HepG2 (cell line): ENCODE results near the gene OPRL1. TPM values are rescaled to one million over a fixed set of nuclear protein-coding genes. Genes with fewer than 3 reads are reported as not detected.

Experiments used
- IRX3 ChIP-seq: sonication (generic); formaldehyde crosslinking; IDR thresholded peaks from 2 replicates; pipeline ENCODE4 v1.8.1; 2023; ENCODE audit warnings: mild to moderate bottlenecking, low read depth, missing genetic modification reagents, borderline replicate concordance
- JUND ChIP-seq: sonication (generic); formaldehyde crosslinking; IDR thresholded peaks from 2 replicates; pipeline ENCODE4 v1.8.0; 2022; ENCODE audit warnings: mild to moderate bottlenecking, missing genetic modification reagents
- MYNN ChIP-seq: sonication (generic); formaldehyde crosslinking; IDR thresholded peaks from 2 replicates; pipeline ENCODE4 v1.4.0; 2020; ENCODE audit warnings: mild to moderate bottlenecking, low read depth, missing genetic modification reagents
- MZF1 ChIP-seq: sonication (generic); formaldehyde crosslinking; IDR thresholded peaks from 2 replicates; pipeline ENCODE4 v1.8.1; 2023; ENCODE audit warnings: mild to moderate bottlenecking, missing genetic modification reagents, borderline replicate concordance
- NONO ChIP-seq, 2 experiments: fragments of 450-650 bp in 1 of 2; sonication (generic) in 1 of 2; formaldehyde crosslinking in 1 of 2; IDR thresholded peaks in 1 of 2; conservative IDR thresholded peaks in 1 of 2; 2 replicates each; pipeline versions ENCODE4 v1.6.1 to v1.8.0; 2017 to 2022; ENCODE audit warnings: mild to moderate bottlenecking in 1 of 2, missing genetic modification reagents in 1 of 2, moderate library complexity in 1 of 2
- PCBP2 ChIP-seq: fragments of 200-400 bp; formaldehyde crosslinking; optimal IDR thresholded peaks from 2 replicates; pipeline ENCODE3; 2018; ENCODE audit warnings: low read length, low read depth; ENCODE audit not compliant: poor library complexity, severe bottlenecking
- POLR2G ChIP-seq: fragments of 200-400 bp; formaldehyde crosslinking; IDR thresholded peaks from 2 replicates; pipeline ENCODE4 v1.6.1; 2018; ENCODE audit warnings: mild to moderate bottlenecking, low read depth, low read length, moderate library complexity
- PPARG ChIP-seq: conservative IDR thresholded peaks from 2 replicates; pipeline ENCODE4 v1.6.1; 2016; ENCODE audit warnings: missing biosample characterization, missing genetic modification reagents
- RBAK ChIP-seq: sonication (generic); formaldehyde crosslinking; IDR thresholded peaks from 2 replicates; pipeline ENCODE4 v1.5.1; 2020; ENCODE audit warnings: mild to moderate bottlenecking, missing genetic modification reagents
- RBFOX2 ChIP-seq: fragments of 200-400 bp; formaldehyde crosslinking; IDR thresholded peaks from 2 replicates; pipeline ENCODE4 v1.6.1; 2017; ENCODE audit warnings: low read depth, mild to moderate bottlenecking, low read length
- RBM22 ChIP-seq: fragments of 200-400 bp; formaldehyde crosslinking; optimal IDR thresholded peaks from 2 replicates; pipeline ENCODE3; 2017; ENCODE audit warnings: mild to moderate bottlenecking, low read length, moderate library complexity
- SNAI1 ChIP-seq: sonication (generic); formaldehyde crosslinking; IDR thresholded peaks from 2 replicates; pipeline ENCODE4 v1.5.0; 2020; ENCODE audit warnings: mild to moderate bottlenecking, missing genetic modification reagents, borderline replicate concordance
- ZNF34 ChIP-seq: sonication (generic); formaldehyde crosslinking; IDR thresholded peaks from 2 replicates; pipeline ENCODE4 v1.4.0; 2020; ENCODE audit warnings: mild to moderate bottlenecking, missing genetic modification reagents, borderline replicate concordance
- ZNF652 ChIP-seq: IDR thresholded peaks from 2 replicates; pipeline ENCODE4 v1.6.1; 2016; ENCODE audit warnings: low read depth, borderline replicate concordance
- polyA plus RNA-seq, 8 experiments: library from polyadenylated mRNA; depleted of rRNA in 3 of 8; stranded (reverse) in 7 of 8; unstranded in 1 of 8; fragments of >200 nt; fragmentation: Illumina TruSeq in 4 of 8; extraction: Trizol in 4 of 8; gene quantifications; 2 replicates each; pipeline versions ENCODE4 v1.2.1 to v1.2.3, GENCODE V29; 2011 to 2016; ENCODE audit warnings: low read depth in 4 of 8, missing spikeins in 1 of 8, mixed read lengths in 1 of 8; ENCODE audit not compliant: insufficient read depth in 1 of 8
- total RNA-seq, 5 experiments: library from RNA; depleted of rRNA; stranded (reverse); fragments of >200 nt; fragmentation: Illumina TruSeq; extraction: Trizol; gene quantifications; 2 replicates each; pipeline ENCODE4 v1.2.3, GENCODE V29; 2016; ENCODE audit warnings: low read depth in 1 of 5
- TF ChIP-seq, protein P1 (sequence below): sonication (generic); formaldehyde crosslinking; IDR thresholded peaks from 2 replicates; pipeline ENCODE4 v1.9.0; 2022; ENCODE audit warnings: missing genetic modification reagents, mild to moderate bottlenecking, borderline replicate concordance
- TF ChIP-seq, protein P2 (sequence below): conservative IDR thresholded peaks from 2 replicates; pipeline ENCODE4 v1.6.1; 2018; ENCODE audit warnings: missing genetic modification reagents
- TF ChIP-seq, protein P3 (sequence below): IDR thresholded peaks from 2 replicates; pipeline ENCODE4 v1.6.1; 2016
- TF ChIP-seq, protein P4 (sequence below): sonication (generic); formaldehyde crosslinking; IDR thresholded peaks from 2 replicates; pipeline ENCODE4 v1.5.1; 2020; ENCODE audit warnings: missing genetic modification reagents, mild to moderate bottlenecking, borderline replicate concordance
- TF ChIP-seq, protein P5 (sequence below): sonication (generic); formaldehyde crosslinking; IDR thresholded peaks from 2 replicates; pipeline ENCODE4 v1.8.1; 2023; ENCODE audit warnings: missing genetic modification reagents, inconsistent platforms, borderline replicate concordance
- TF ChIP-seq, protein P6 (sequence below): sonication (generic); formaldehyde crosslinking; IDR thresholded peaks from 2 replicates; pipeline ENCODE4 v1.8.0; 2022; ENCODE audit warnings: missing genetic modification reagents, mild to moderate bottlenecking, inconsistent platforms, borderline replicate concordance

Gene OPRL1
- total and polyA plus RNA-seq, 2 of the 13 experiments (the other 11 are each of a cell fraction or from before 2014, with no cell fraction given), result 0.35 to 0.71 TPM

DNA sequence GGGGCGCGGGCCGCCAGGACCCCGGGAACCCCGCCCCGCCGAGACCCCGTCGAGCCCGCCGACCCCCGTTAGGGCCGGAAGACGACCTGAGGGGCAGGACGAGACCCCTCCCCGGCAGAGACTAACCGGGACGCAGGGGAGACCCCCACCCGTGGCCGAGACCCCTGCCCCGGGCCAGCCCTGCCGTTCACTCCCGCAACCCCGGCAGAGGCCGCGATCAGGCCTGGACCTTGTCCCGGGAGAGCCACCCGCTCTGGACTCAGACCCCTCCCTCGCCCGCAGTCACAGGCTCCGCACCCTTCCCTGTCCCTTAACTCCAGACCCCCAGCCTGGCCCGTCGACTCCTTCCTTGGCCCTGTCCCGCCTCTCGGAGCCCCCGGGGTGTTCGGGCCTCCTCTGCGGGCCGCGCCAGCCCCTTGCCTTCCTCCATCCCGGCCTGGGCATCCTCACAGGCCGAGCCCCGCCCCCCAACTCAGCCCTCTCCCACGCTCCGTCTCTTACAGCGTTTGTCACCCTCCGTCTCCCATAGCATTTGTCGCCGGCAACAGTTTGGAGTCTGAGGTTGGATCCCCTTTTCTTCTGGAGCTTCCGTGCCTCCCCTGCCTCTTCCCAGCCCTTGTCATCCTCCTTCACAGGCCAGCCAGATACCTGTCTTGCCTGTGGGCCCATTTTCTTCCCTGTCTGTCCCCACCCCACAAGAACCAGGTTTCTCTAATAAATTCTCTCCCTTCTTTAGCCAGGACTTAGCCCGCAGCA, 16.3 kb upstream of the OPRL1 start (continued):
- TF ChIP-seq, protein P1, sequence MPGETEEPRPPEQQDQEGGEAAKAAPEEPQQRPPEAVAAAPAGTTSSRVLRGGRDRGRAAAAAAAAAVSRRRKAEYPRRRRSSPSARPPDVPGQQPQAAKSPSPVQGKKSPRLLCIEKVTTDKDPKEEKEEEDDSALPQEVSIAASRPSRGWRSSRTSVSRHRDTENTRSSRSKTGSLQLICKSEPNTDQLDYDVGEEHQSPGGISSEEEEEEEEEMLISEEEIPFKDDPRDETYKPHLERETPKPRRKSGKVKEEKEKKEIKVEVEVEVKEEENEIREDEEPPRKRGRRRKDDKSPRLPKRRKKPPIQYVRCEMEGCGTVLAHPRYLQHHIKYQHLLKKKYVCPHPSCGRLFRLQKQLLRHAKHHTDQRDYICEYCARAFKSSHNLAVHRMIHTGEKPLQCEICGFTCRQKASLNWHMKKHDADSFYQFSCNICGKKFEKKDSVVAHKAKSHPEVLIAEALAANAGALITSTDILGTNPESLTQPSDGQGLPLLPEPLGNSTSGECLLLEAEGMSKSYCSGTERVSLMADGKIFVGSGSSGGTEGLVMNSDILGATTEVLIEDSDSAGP (CRISPR knock-in tag), result peak; percentile 60; the same call in 1 of the 2 replicates
- TF ChIP-seq ZNF34 (CRISPR knock-in tag) (no peak), RBM22 (no peak), MYNN (CRISPR knock-in tag) (no peak), PPARG (CRISPR knock-in tag) (no peak; the same call in 1 of the 2 replicates), NONO (IDR thresholded peaks at IDR 0.05) (no peak), NONO (CRISPR knock-in tag; conservative IDR thresholded peaks at IDR 0.05) (no peak; the same call in none of the 2 replicates), SNAI1 (CRISPR knock-in tag) (peak; percentile 50; the same call in 1 of the 2 replicates), IRX3 (CRISPR knock-in tag) (peak; percentile 16), MZF1 (CRISPR knock-in tag) (no peak), JUND (CRISPR knock-in tag) (no peak), ZNF652 (CRISPR knock-in tag) (no peak), POLR2G (no peak; the same call in 1 of the 2 replicates), RBFOX2 (no peak; the same call in 1 of the 2 replicates), RBAK (CRISPR knock-in tag) (no peak), PCBP2 (no peak)
- TF ChIP-seq, protein P2, sequence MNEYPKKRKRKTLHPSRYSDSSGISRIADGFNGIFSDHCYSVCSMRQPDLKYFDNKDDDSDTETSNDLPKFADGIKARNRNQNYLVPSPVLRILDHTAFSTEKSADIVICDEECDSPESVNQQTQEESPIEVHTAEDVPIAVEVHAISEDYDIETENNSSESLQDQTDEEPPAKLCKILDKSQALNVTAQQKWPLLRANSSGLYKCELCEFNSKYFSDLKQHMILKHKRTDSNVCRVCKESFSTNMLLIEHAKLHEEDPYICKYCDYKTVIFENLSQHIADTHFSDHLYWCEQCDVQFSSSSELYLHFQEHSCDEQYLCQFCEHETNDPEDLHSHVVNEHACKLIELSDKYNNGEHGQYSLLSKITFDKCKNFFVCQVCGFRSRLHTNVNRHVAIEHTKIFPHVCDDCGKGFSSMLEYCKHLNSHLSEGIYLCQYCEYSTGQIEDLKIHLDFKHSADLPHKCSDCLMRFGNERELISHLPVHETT (CRISPR knock-in tag), result no peak
- TF ChIP-seq, protein P3, sequence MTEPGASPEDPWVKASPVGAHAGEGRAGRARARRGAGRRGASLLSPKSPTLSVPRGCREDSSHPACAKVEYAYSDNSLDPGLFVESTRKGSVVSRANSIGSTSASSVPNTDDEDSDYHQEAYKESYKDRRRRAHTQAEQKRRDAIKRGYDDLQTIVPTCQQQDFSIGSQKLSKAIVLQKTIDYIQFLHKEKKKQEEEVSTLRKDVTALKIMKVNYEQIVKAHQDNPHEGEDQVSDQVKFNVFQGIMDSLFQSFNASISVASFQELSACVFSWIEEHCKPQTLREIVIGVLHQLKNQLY, result no peak
- TF ChIP-seq, protein P4, sequence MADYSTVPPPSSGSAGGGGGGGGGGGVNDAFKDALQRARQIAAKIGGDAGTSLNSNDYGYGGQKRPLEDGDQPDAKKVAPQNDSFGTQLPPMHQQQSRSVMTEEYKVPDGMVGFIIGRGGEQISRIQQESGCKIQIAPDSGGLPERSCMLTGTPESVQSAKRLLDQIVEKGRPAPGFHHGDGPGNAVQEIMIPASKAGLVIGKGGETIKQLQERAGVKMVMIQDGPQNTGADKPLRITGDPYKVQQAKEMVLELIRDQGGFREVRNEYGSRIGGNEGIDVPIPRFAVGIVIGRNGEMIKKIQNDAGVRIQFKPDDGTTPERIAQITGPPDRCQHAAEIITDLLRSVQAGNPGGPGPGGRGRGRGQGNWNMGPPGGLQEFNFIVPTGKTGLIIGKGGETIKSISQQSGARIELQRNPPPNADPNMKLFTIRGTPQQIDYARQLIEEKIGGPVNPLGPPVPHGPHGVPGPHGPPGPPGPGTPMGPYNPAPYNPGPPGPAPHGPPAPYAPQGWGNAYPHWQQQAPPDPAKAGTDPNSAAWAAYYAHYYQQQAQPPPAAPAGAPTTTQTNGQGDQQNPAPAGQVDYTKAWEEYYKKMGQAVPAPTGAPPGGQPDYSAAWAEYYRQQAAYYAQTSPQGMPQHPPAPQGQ (CRISPR knock-in tag), result no peak
- TF ChIP-seq, protein P5, sequence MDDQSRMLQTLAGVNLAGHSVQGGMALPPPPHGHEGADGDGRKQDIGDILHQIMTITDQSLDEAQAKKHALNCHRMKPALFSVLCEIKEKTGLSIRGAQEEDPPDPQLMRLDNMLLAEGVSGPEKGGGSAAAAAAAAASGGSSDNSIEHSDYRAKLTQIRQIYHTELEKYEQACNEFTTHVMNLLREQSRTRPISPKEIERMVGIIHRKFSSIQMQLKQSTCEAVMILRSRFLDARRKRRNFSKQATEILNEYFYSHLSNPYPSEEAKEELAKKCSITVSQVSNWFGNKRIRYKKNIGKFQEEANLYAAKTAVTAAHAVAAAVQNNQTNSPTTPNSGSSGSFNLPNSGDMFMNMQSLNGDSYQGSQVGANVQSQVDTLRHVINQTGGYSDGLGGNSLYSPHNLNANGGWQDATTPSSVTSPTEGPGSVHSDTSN (CRISPR knock-in tag), result no peak
- TF ChIP-seq, protein P6, sequence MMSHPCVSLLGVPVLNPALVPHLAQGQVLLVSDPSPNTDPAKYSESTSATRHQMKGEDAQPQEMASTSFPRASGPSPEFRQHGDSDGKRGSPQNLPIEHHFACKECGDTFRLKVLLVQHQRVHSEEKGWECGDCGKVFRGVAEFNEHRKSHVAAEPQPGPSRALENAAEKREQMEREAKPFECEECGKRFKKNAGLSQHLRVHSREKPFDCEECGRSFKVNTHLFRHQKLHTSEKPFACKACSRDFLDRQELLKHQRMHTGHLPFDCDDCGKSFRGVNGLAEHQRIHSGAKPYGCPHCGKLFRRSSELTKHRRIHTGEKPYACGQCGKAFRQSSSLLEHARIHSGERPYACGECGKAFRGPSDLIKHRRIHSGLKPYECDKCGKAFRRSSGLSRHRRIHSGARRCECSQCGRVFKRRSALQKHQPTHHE (CRISPR knock-in tag), result peak; percentile 29; the same call in 1 of the 2 replicates
